H1 (cell line): ENCODE measurements around the gene ABCG1. TPM values are rescaled to one million over a fixed set of nuclear protein-coding genes. Genes with fewer than 3 reads are reported as not detected.

Experiments used
- CTCF ChIA-PET: fragments of 300-600 bp; sonication (Branson Sonifier 250); formaldehyde crosslinking; loops from one replicate; lab custom pipeline; 2021; ENCODE audit not compliant: partially characterized antibody; lab: Charles Lee
- POLR2A ChIA-PET: fragments of 300-600 bp; sonication (Branson Sonifier 250); formaldehyde crosslinking; loops from one replicate; lab custom pipeline; 2021; ENCODE audit warnings: inconsistent platforms; ENCODE audit not compliant: partially characterized antibody; lab: Charles Lee
- DNase-seq, 2 experiments: peaks; one replicate each; pipeline versions ENCODE4 v3.0.0 to v3.0.0-alpha.2; 2010 to 2022; ENCODE audit warnings: low spot score in 2 of 2, low read depth in 1 of 2, mixed read lengths in 1 of 2
- FAIRE-seq: peaks from 2 replicates; lab custom pipeline; 2011; peaks lifted over from hg19 to GRCh38; lab: Jason Lieb, UNC
- H2AFZ ChIP-seq: 2 replicates; pipeline ENCODE4 v1.8.1; 2012; ENCODE audit warnings: low read length, inconsistent platforms
- H2AK5ac ChIP-seq: 2 replicates; pipeline ENCODE4 v1.6.1; 2013; ENCODE audit warnings: low read depth, low read length
- H2BK120ac ChIP-seq: replicated peaks from 2 replicates; pipeline ENCODE3; 2013; ENCODE audit warnings: low read depth, low read length, inconsistent platforms
- H2BK12ac ChIP-seq: 2 replicates; pipeline ENCODE4 v1.6.1; 2013; ENCODE audit warnings: low read depth, low read length
- H2BK15ac ChIP-seq: 2 replicates; pipeline ENCODE4 v1.6.1; 2013; ENCODE audit warnings: low read length
- H2BK20ac ChIP-seq: 2 replicates; pipeline ENCODE4 v1.6.1; 2013; ENCODE audit warnings: low read length
- H2BK5ac ChIP-seq: 2 replicates; pipeline ENCODE4 v1.6.1; 2013; ENCODE audit warnings: low read depth, low read length
- H3K14ac ChIP-seq: 2 replicates; pipeline ENCODE4 v1.6.1; 2013; ENCODE audit warnings: inconsistent platforms; ENCODE audit not compliant: insufficient read length
- H3K18ac ChIP-seq: 2 replicates; pipeline ENCODE4 v1.6.1; 2013; ENCODE audit warnings: low read length; ENCODE audit errors: extremely low read depth
- H3K23ac ChIP-seq: 2 replicates; pipeline ENCODE4 v1.6.1; 2013; ENCODE audit warnings: inconsistent platforms; ENCODE audit not compliant: insufficient read length
- H3K23me2 ChIP-seq: 2 replicates; pipeline ENCODE4 v1.6.1; 2013; ENCODE audit warnings: low read depth, low read length
- H3K27ac ChIP-seq: 2 replicates; pipeline ENCODE4 v1.6.1; 2011; ENCODE audit warnings: low read depth, low read length, inconsistent platforms
- H3K27me3 ChIP-seq, 4 experiments: replicated peaks in 1 of 4; 1 replicate in 1 of 4; 2 replicates in 3 of 4; pipeline versions ENCODE4 v1.6.1 to v1.8.1; 2011 to 2013; ENCODE audit warnings: low read length in 3 of 4, mild to moderate bottlenecking in 3 of 4, inconsistent platforms in 2 of 4, mixed read lengths in 2 of 4, moderate library complexity in 1 of 4; ENCODE audit not compliant: control insufficient read depth in 3 of 4, insufficient read depth in 3 of 4; ENCODE audit errors: extremely low read depth in 1 of 4
- H3K36me3 ChIP-seq, 4 experiments: 2 replicates each; pipeline versions ENCODE4 v1.6.1 to v1.8.1; 2011 to 2013; ENCODE audit warnings: mild to moderate bottlenecking in 4 of 4, low read length in 3 of 4, moderate library complexity in 2 of 4, control low read depth in 1 of 4, inconsistent platforms in 1 of 4; ENCODE audit not compliant: insufficient read depth in 4 of 4, control insufficient read depth in 2 of 4
- H3K4ac ChIP-seq: replicated peaks from 2 replicates; pipeline ENCODE3; 2013; ENCODE audit warnings: low read length, low read depth, mixed read lengths, inconsistent platforms; ENCODE audit not compliant: insufficient read length
- H3K4me1 ChIP-seq, 4 experiments: replicated peaks in 1 of 4; 1 replicate in 1 of 4; 2 replicates in 3 of 4; pipeline versions ENCODE4 v1.6.1 to v1.8.1; 2011 to 2013; ENCODE audit warnings: low read length in 3 of 4, inconsistent platforms in 2 of 4, mixed read lengths in 1 of 4; ENCODE audit not compliant: insufficient read depth in 4 of 4, control insufficient read depth in 3 of 4
- H3K4me2 ChIP-seq, 2 experiments: 2 replicates each; pipeline versions ENCODE4 v1.6.1 to v1.8.1; 2011 to 2013; ENCODE audit warnings: low read depth in 2 of 2, low read length in 2 of 2, control low read depth in 1 of 2, inconsistent platforms in 1 of 2, mild to moderate bottlenecking in 1 of 2; ENCODE audit not compliant: insufficient read depth in 1 of 2
- H3K4me3 ChIP-seq, 4 experiments: fragments of 200-600, 300-600 bp in 1 of 4; sonication (generic), shearing (Covaris generic), sonication (Bioruptor Twin) in 1 of 4; 2 replicates each; pipeline versions ENCODE4 v1.5.1 to v1.8.1; 2011 to 2016; ENCODE audit warnings: low read length in 4 of 4, low read depth in 3 of 4, control low read depth in 2 of 4, inconsistent platforms in 2 of 4, mild to moderate bottlenecking in 2 of 4, mixed read lengths in 1 of 4, moderate library complexity in 1 of 4; ENCODE audit not compliant: insufficient read depth in 2 of 4; ENCODE audit errors: extremely low read depth in 1 of 4
- H3K56ac ChIP-seq: replicated peaks from 2 replicates; pipeline ENCODE3; 2013; ENCODE audit warnings: low read depth, mild to moderate bottlenecking, mixed read lengths, low read length, inconsistent platforms; ENCODE audit not compliant: insufficient read length
- H3K79me1 ChIP-seq: 2 replicates; pipeline ENCODE4 v1.6.1; 2013; ENCODE audit warnings: low read depth, low read length, control low read depth
- H3K79me2 ChIP-seq, 2 experiments: 2 replicates each; pipeline versions ENCODE4 v1.6.1 to v1.8.1; 2012 to 2013; ENCODE audit warnings: low read length in 2 of 2, mild to moderate bottlenecking in 2 of 2, inconsistent platforms in 1 of 2; ENCODE audit not compliant: insufficient read depth in 2 of 2, control insufficient read depth in 1 of 2
- H3K9ac ChIP-seq, 4 experiments: replicated peaks in 1 of 4; 1 replicate in 1 of 4; 2 replicates in 3 of 4; pipeline versions ENCODE4 v1.6.1 to v1.8.1; 2011 to 2013; ENCODE audit warnings: low read depth in 3 of 4, low read length in 3 of 4, control low read depth in 2 of 4, mild to moderate bottlenecking in 2 of 4, moderate library complexity in 2 of 4, inconsistent platforms in 1 of 4; ENCODE audit errors: extremely low read depth in 1 of 4
- H3K9me3 ChIP-seq, 2 experiments: 2 replicates each; pipeline versions ENCODE4 v1.6.1 to v1.8.1; 2012 to 2013; ENCODE audit warnings: mild to moderate bottlenecking in 2 of 2, moderate library complexity in 2 of 2, control low read depth in 1 of 2, inconsistent platforms in 1 of 2, low read depth in 1 of 2, low read length in 1 of 2, mixed read lengths in 1 of 2; ENCODE audit not compliant: insufficient read depth in 2 of 2
- H4K20me1 ChIP-seq, 2 experiments: replicated peaks in 1 of 2; 2 replicates each; pipeline versions ENCODE3 to v1.8.1; 2011 to 2013; ENCODE audit warnings: inconsistent platforms in 2 of 2, low read length in 2 of 2, mild to moderate bottlenecking in 1 of 2; ENCODE audit not compliant: insufficient read depth in 2 of 2, control insufficient read depth in 1 of 2
- H4K5ac ChIP-seq: 2 replicates; pipeline ENCODE4 v1.6.1; 2013; ENCODE audit warnings: low read length, low read depth, mixed read lengths, inconsistent platforms; ENCODE audit not compliant: insufficient read length
- H4K8ac ChIP-seq: 2 replicates; pipeline ENCODE4 v1.8.0; 2013; ENCODE audit warnings: mild to moderate bottlenecking, moderate library complexity, low read length, inconsistent platforms; ENCODE audit not compliant: insufficient read depth; ENCODE audit errors: extremely low read depth
- H4K91ac ChIP-seq: replicated peaks from 2 replicates; pipeline ENCODE3; 2013; ENCODE audit warnings: low read length, mixed read lengths, inconsistent platforms; ENCODE audit not compliant: insufficient read length
- SIN3A ChIP-seq, 2 experiments: IDR thresholded peaks in 1 of 2; conservative IDR thresholded peaks in 1 of 2; 2 replicates each; pipeline ENCODE4 v1.6.1; 2011 to 2012; ENCODE audit warnings: low read length in 2 of 2, improper control_type of control experiment in 1 of 2, low read depth in 1 of 2, mild to moderate bottlenecking in 1 of 2
- WGBS, 2 experiments: shearing (Covaris generic) in 1 of 2; methylation state at CpG; one replicate each; pipeline versions ENCODE4 v1.1.6 to v1.1.7; 2013 to 2015; ENCODE audit warnings: low lambda C conversion rate in 2 of 2, mixed read lengths in 2 of 2, inconsistent platforms in 1 of 2, low coverage in 1 of 2, missing lambda C conversion rate in 1 of 2; ENCODE audit not compliant: insufficient replicate concordance in 2 of 2, insufficient coverage in 1 of 2, insufficient read length in 1 of 2; ENCODE audit errors: extremely low coverage in 1 of 2, missing lambda C conversion rate in 1 of 2; 5-methylcytosine and 5-hydroxymethylcytosine counted together
- polyA plus RNA-seq, 7 experiments: library from polyadenylated mRNA; depleted of rRNA in 3 of 7; stranded (reverse) in 5 of 7; unstranded in 2 of 7; fragments of >200 nt in 5 of 7; fragments of 200-250 nt in 2 of 7; gene quantifications; 1 replicate in 5 of 7; 2 replicates in 1 of 7; 4 replicates in 1 of 7; pipeline versions ENCODE4 v1.2.1 to v1.2.3, GENCODE V29; 2011 to 2013; ENCODE audit warnings: missing spikeins in 2 of 7, mixed read lengths in 2 of 7
- total RNA-seq: library from RNA; stranded (reverse); fragmentation: NEBNext Ultra II Directional; extraction: Animal tissue kit (Norgen Biotek cat#: 25700); gene quantifications from 2 replicates; pipeline ENCODE4 v1.2.1, GENCODE V29; 2021

Gene ABCG1
- total and polyA plus RNA-seq, 2 of the 8 experiments (the other 6 are each of a cell fraction or from before 2014, with no cell fraction given): 2.1 to 4.0 TPM

GRCh38 chr21:42308914-42309752 is 90.2 kb downstream of the ABCG1 start:
- no peaks in the 10 kb centered on the region for H3K36me3 ChIP-seq
- H3K27ac ChIP-seq: no peak overlapping the region
- H2BK5ac ChIP-seq: no peak overlapping the region
- H3K4ac ChIP-seq: no peak overlapping the region
- peaks cover 4 to 14% (median 6%) of the 10 kb centered on the region in 4 experiments for H3K4me1 ChIP-seq
- no peak overlapping the region for H3K4me2 ChIP-seq
- no peak for DNase-seq
- H4K5ac ChIP-seq: no peak overlapping the region
- 0 out of 2 replicates have a peak overlapping the region, but pooled peaks have one; percentile 13 for H2BK20ac ChIP-seq
- H2BK15ac ChIP-seq: peak overlapping the region; percentile 61; the same call in 1 of the 2 replicates
- no peaks in the 10 kb centered on the region for H3K79me1 ChIP-seq
- H3K18ac ChIP-seq: no peak overlapping the region
- H2AK5ac ChIP-seq: no peak overlapping the region
- no peak overlapping the region for H3K14ac ChIP-seq
- no peak overlapping the region for H3K9ac ChIP-seq
- H2BK120ac ChIP-seq: no peak overlapping the region
- no peaks in the 10 kb centered on the region for H4K20me1 ChIP-seq
- H3K23me2 ChIP-seq: no peaks in the 10 kb centered on the region; the same call in 1 of the 2 replicates
- peaks cover 0 to 7% (median 3%) of the 10 kb centered on the region in 4 experiments; a peak in 2 of 7 replicates for H3K27me3 ChIP-seq
- CTCF ChIA-PET: interaction anchor here (0.8 to 14.3 kb wide), 39 partner anchors 9 to 380 kb away, joined by 3 to 137 read pairs (median 4); no protein-coding TSS in a partner anchor
- POLR2A ChIA-PET: interaction anchor here (1.6 kb wide), 1 partner anchor 29 kb away, joined by 4 read pairs; no protein-coding TSS in a partner anchor
- no peak for FAIRE-seq
- H3K23ac ChIP-seq: no peak overlapping the region
- 0 out of 2 replicates have a peak overlapping the region, but pooled peaks have one; percentile 62 for H2BK12ac ChIP-seq
- no peak overlapping the region for H4K91ac ChIP-seq
- no peak overlapping the region for H3K56ac ChIP-seq
- peak overlapping the region; percentile 76 for H4K8ac ChIP-seq
- peak overlapping the region; percentile 73; the same call in 1 of the 2 replicates for H2AFZ ChIP-seq
- H3K79me2 ChIP-seq: no peaks in the 10 kb centered on the region
- 67% methylated on average over 23 of the region's 23 CpGs; no CpG with 5 or more reads in 1 of the 2 experiments for WGBS, 2 experiments
- no peaks in the 10 kb centered on the region for H3K9me3 ChIP-seq
- no peak overlapping the region for H3K4me3 ChIP-seq
- no peak for TF ChIP-seq SIN3A (conservative IDR thresholded peaks at IDR 0.05 in 1 of 2, IDR thresholded peaks at IDR 0.05 in 1 of 2; ENCODE audit: low read depth in 1 of 2, low read length in 2 of 2)
